ENCODE data around the gene CHRDL2. TPM values are rescaled to one million over a fixed set of nuclear protein-coding genes. Genes with fewer than 3 reads are reported as not detected.

The CHRDL2 gene
- total and polyA plus RNA-seq, 2 experiments from 2014 or later: 0.83 to 4.7 TPM

GRCh38 chr11:74697722-74698121, 33.5 kb downstream of the CHRDL2 start:
- Histone ChIP-seq H2AFZ (no peak overlapping the region), H3K27me3 (no peaks in the 10 kb centered on the region), H3K36me3 (replicated peaks; ENCODE audit: insufficient read depth, low read depth) (no peaks in the 10 kb centered on the region), H3K4me2 (no peak overlapping the region), H3K9me3 (ENCODE audit: low read depth) (no peaks in the 10 kb centered on the region), H3K9me2 (replicated peaks; ENCODE audit: insufficient read depth) (no peaks in the 10 kb centered on the region), H3K27ac (peak overlapping the region; percentile 76), H3K4me3 (no peak overlapping the region), H3K79me2 (no peaks in the 10 kb centered on the region), H4K20me1 (ENCODE audit: insufficient read depth, poor library complexity, severe bottlenecking) (no peaks in the 10 kb centered on the region), H3K4me1 (ENCODE audit: insufficient read depth) (peaks cover 7% of the 10 kb centered on the region)
- 89% methylated on average over 4 of the region's 4 CpGs for WGBS (ENCODE audit: low lambda C conversion rate, missing lambda C conversion rate)
- DNase-seq (ENCODE audit: low spot score): no peak
- TF ChIP-seq EZH2 (IDR thresholded peaks at IDR 0.05; ENCODE audit: borderline replicate concordance): no peak

GRCh38 chr11:74696939-74697675, 34.1 kb downstream of the CHRDL2 start:
- TF ChIP-seq EZH2 (IDR thresholded peaks at IDR 0.05; ENCODE audit: borderline replicate concordance) (no peak), EZH2phosphoT487 (IDR thresholded peaks at IDR 0.05; ENCODE audit: low read depth, severe bottlenecking, unreplicated experiment) (no peak), CTCF (IDR thresholded peaks at IDR 0.05; ENCODE audit: poor library complexity) (no peak)
- Histone ChIP-seq H3K4me3 (no peak overlapping the region), H4K20me1 (ENCODE audit: insufficient read depth, poor library complexity, severe bottlenecking) (no peaks in the 10 kb centered on the region), H3K9me2 (replicated peaks; ENCODE audit: insufficient read depth) (no peaks in the 10 kb centered on the region), H3K27ac (peak overlapping the region; percentile 76), H2AFZ (no peak overlapping the region), H3K9me3 (ENCODE audit: low read depth) (no peaks in the 10 kb centered on the region), H3K4me1 (ENCODE audit: insufficient read depth) (peaks cover 7% of the 10 kb centered on the region), H3K36me3 (replicated peaks; ENCODE audit: insufficient read depth, low read depth) (no peaks in the 10 kb centered on the region), H3K79me2 (no peaks in the 10 kb centered on the region), H3K27me3 (no peaks in the 10 kb centered on the region), H3K4me2 (peak overlapping the region; percentile 7)
- WGBS (ENCODE audit: low lambda C conversion rate, missing lambda C conversion rate): 40% methylated on average over 16 of the region's 16 CpGs
- peak; percentile 76 for DNase-seq (ENCODE audit: low spot score)

- peaks cover 7% of the 10 kb centered on the region for H3K4me1 ChIP-seq (ENCODE audit: insufficient read depth)
- no peak overlapping the region for H2AFZ ChIP-seq
- H3K9me2 ChIP-seq (replicated peaks; ENCODE audit: insufficient read depth): no peaks in the 10 kb centered on the region
- H3K4me3 ChIP-seq: no peak overlapping the region
- no peaks in the 10 kb centered on the region for H3K36me3 ChIP-seq (replicated peaks; ENCODE audit: insufficient read depth, low read depth)
- H3K79me2 ChIP-seq: no peaks in the 10 kb centered on the region
- peak overlapping the region; percentile 71 for H3K27ac ChIP-seq
- no peaks in the 10 kb centered on the region for H4K20me1 ChIP-seq (ENCODE audit: insufficient read depth, poor library complexity, severe bottlenecking)
- DNase-seq (ENCODE audit: low spot score): no peak
- no peaks in the 10 kb centered on the region for H3K27me3 ChIP-seq
- WGBS (ENCODE audit: low lambda C conversion rate, missing lambda C conversion rate): 70% methylated on average over 6 of the region's 6 CpGs
- no peak for TF ChIP-seq CTCF (IDR thresholded peaks at IDR 0.05; ENCODE audit: poor library complexity)
- TF ChIP-seq EZH2phosphoT487 (IDR thresholded peaks at IDR 0.05; ENCODE audit: low read depth, severe bottlenecking, unreplicated experiment): no peak
- no peak for TF ChIP-seq EZH2 (IDR thresholded peaks at IDR 0.05; ENCODE audit: borderline replicate concordance)
- no peaks in the 10 kb centered on the region for H3K9me3 ChIP-seq (ENCODE audit: low read depth)
- H3K4me2 ChIP-seq: no peak overlapping the region
These were observed 34.7 kb downstream of the CHRDL2 start for GRCh38 chr11:74696500-74696899.

GRCh38 chr11:74695705-74696280, 35.4 kb downstream of the CHRDL2 start:
- Histone ChIP-seq H3K4me3 (no peak overlapping the region), H3K79me2 (no peaks in the 10 kb centered on the region), H3K4me1 (ENCODE audit: insufficient read depth) (peaks cover 7% of the 10 kb centered on the region), H3K9me2 (replicated peaks; ENCODE audit: insufficient read depth) (no peaks in the 10 kb centered on the region), H3K4me2 (no peak overlapping the region), H4K20me1 (ENCODE audit: insufficient read depth, poor library complexity, severe bottlenecking) (no peaks in the 10 kb centered on the region), H2AFZ (no peak overlapping the region), H3K27me3 (no peaks in the 10 kb centered on the region), H3K36me3 (replicated peaks; ENCODE audit: insufficient read depth, low read depth) (no peaks in the 10 kb centered on the region), H3K9me3 (ENCODE audit: low read depth) (no peaks in the 10 kb centered on the region), H3K27ac (peak overlapping the region; percentile 71)
- TF ChIP-seq EZH2 (IDR thresholded peaks at IDR 0.05; ENCODE audit: borderline replicate concordance) (no peak), CTCF (IDR thresholded peaks at IDR 0.05; ENCODE audit: poor library complexity) (no peak), EZH2phosphoT487 (IDR thresholded peaks at IDR 0.05; ENCODE audit: low read depth, severe bottlenecking, unreplicated experiment) (no peak)
- 80% methylated on average over 11 of the region's 11 CpGs for WGBS (ENCODE audit: low lambda C conversion rate, missing lambda C conversion rate)
- DNase-seq (ENCODE audit: low spot score): no peak

Measured in hepatocyte (in vitro differentiated cells).